SHP77 treated with DMSO at 0.1 percent for 48 hours (cell line): ENCODE measurements around the gene ENTPD3.

ENCODE experiments used
- DNase-seq: peaks from one replicate; lab custom pipeline; 2025; lab: John Stamatoyannopoulos, UW

The ENTPD3 gene

GRCh38 chr3:40387001-40387894 is at the start of gene ENTPD3:
Gene ENTPD3 (plus strand): TSS chr3:40387184. CDS start chr3:40388058, 874 bp downstream.
- DNase-seq: no peak

GRCh38 chr3:40339871-40340270 is 47.1 kb upstream of the ENTPD3 start:
- no peak for DNase-seq

- no peak for DNase-seq
These were observed 46.3 kb upstream of the ENTPD3 start for GRCh38 chr3:40340541-40341170.

GRCh38 chr3:40341671-40342070 is 45.3 kb upstream of the ENTPD3 start:
- no peak for DNase-seq

GRCh38 chr3:40350529-40350928 is 36.5 kb upstream of the ENTPD3 start:
- DNase-seq: no peak

GRCh38 chr3:40355410-40355809 is 31.6 kb upstream of the ENTPD3 start:
- no peak for DNase-seq

- DNase-seq: no peak
These were observed 28.5 kb upstream of the ENTPD3 start for GRCh38 chr3:40358454-40358853.

GRCh38 chr3:40363674-40364073 is 23.3 kb upstream of the ENTPD3 start:
- DNase-seq: no peak

GRCh38 chr3:40366203-40367162 is 20.5 kb upstream of the ENTPD3 start:
- no peak for DNase-seq

GRCh38 chr3:40369716-40370115 is 17.3 kb upstream of the ENTPD3 start:
- DNase-seq: no peak

- no peak for DNase-seq
These were observed 9.2 kb upstream of the ENTPD3 start for GRCh38 chr3:40377822-40378221.

- DNase-seq: no peak
These were observed 7.2 kb upstream of the ENTPD3 start for GRCh38 chr3:40379674-40380306.

- no peak for DNase-seq
These were observed 4.9 kb upstream of the ENTPD3 start for GRCh38 chr3:40381904-40382616.

GRCh38 chr3:40382617-40382979 is 4.4 kb upstream of the ENTPD3 start:
- no peak for DNase-seq

- DNase-seq: no peak
These were observed 771 bp upstream of the ENTPD3 start for GRCh38 chr3:40386213-40386612.

- DNase-seq: no peak
These were observed 891 bp downstream of the ENTPD3 start for GRCh38 chr3:40387895-40388254.

GRCh38 chr3:40396406-40396805 is 9.4 kb downstream of the ENTPD3 start:
- no peak for DNase-seq

- no peak for DNase-seq
These were observed 10.1 kb downstream of the ENTPD3 start for GRCh38 chr3:40397129-40397528.

GRCh38 chr3:40397912-40398311 is 10.9 kb downstream of the ENTPD3 start:
- no peak for DNase-seq

- DNase-seq: no peak
These were observed 11.4 kb downstream of the ENTPD3 start for GRCh38 chr3:40398346-40398745.

- DNase-seq: no peak
These were observed 17.7 kb downstream of the ENTPD3 start for GRCh38 chr3:40404591-40405198.
